DMS79 (cell line): ENCODE measurements around the gene AP1G2.
A peak's percentile ranks its signal among the peaks of the same experiment; 100 is the strongest.
"Not testable (repeated sequence)": the region's sequence is repeated elsewhere in the genome, so short reads cannot be mapped to it uniquely, and the experiment has no call there.

ENCODE experiments used
- DNase-seq: peaks from one replicate; lab custom pipeline; 2025; lab: John Stamatoyannopoulos, UW

Gene AP1G2

DNA sequence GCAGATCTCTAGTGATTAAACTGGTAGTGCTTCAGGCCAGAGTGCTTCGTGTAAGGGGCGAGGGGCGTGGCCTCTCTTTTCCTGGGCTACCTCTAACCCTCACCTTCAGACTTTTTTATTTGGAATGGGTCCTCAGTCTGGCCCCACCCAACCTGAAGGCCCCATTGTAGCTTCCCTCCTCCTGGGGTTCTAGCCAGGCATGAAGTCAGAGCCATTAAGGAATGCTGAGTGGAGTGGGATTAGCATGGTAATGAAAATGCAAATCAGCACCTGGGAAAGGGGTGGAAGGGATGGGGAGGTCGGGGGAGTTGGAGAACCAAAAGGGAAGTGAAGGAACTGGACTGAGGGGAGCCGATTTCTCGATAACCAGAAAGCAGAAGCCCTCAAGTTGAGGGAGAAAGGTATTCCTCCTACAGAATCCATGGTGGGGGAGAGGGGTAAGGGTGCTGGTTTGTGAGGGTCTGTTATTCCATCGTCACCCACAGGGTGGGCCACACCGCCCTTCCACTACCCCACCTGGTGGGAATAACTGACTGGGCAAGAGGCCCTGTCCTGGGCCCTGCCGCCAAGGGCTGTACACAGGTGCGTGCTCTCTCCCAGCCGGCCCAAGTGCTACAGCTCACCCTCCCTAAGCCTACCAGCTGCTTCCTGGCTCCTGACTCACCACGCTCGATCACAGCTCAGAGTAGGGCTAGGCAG, 30.1 kb downstream of the AP1G2 start:
- DNase-seq = no peak

DNA sequence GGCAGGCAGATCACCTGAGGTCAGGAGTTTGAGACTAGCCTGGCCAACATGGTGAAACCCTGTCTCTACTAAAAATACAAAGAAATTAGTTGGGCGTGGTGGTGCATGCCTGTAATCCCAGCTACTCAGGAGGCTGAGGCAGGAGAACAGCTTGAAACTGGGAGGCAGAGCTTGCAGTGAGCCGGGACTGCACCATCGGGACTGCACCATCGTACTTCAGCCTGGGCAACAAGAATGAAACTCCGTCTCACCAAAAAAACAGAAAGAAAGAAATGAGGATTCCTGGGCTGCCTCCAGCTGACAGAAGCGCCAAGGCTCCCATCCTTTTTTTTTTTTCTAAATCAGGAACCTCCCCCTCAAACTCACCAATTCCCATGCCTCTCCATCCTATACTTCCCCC, 30.7 kb downstream of the AP1G2 start:
- DNase-seq = not testable (repeated sequence)

DNA sequence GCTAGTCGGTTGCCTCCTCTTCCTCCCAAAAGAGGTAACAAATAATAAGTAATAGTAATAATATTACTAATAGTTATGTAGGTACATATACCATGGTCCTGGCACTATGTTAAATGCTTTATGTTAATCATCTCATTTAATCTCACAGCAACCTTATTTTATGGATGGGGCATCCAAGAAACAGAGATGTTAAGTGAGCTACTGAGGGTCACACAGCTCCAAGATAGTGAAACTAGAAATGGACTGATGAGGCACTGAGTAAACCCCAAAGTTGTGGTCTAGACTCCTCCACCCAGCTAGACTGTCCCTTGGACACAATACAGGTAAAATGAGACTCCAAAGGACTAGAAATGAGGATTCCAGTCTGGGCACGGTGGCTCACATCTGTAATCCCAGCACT, 31.1 kb downstream of the AP1G2 start:
- no peak for DNase-seq

DNA sequence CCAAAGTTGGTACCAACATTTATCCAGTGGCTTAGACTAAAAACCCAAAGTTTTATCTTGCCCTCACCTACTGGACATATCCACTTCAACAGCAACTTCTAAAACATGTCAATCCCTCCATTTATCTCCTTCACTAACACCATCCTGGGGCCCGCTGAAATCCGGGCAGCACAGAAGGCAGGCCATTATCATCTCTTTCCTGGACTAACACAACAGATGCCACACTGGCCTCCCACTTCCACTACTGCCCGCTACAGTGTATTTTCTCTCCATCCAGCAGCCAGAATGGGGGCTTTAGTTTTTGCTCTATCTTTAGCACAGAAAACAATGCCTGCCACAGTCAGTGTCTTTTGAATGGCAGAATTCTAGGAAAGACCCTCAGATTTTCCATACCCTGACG, 31.6 kb downstream of the AP1G2 start:
- DNase-seq = no peak

DNA sequence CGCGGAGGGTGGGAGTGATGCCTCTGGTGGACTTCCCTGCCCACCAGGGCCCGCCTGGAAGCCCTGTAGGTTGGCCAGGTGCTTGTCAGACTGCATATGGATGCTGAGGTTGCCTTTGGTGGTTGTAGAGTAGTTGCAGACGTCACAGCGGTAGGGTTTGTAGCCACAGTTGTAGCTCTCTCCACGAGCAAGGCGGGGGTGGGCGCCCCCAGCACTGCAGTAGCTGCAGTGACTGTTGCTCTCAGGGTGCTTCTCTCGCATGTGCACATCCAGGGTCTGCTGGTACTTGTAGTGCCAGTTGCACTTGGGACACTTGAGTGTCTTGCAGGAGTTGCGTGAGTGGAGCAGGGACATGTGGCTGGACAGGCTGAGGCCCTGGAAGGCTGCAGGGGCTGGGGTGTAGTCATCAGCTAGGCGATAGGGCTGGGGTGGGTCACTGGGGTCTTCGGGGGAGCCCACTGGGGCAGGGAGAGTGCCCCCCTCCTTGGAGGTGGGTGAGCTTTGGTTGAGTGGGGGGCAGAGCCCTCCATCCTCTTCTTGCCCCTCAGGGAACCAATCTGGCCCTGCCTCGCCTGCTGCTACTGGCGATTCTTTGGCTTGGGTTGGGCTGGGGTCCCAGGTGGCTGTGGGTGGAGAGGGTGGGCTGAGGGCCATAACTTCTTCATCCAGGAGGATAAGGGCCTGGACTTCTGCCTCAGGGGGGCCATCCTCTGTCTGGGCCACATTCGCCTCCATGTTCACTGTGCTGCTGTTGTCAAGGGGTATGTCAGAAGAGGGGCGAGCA, 33.7 kb downstream of the AP1G2 start:
- no peak for DNase-seq

DNA sequence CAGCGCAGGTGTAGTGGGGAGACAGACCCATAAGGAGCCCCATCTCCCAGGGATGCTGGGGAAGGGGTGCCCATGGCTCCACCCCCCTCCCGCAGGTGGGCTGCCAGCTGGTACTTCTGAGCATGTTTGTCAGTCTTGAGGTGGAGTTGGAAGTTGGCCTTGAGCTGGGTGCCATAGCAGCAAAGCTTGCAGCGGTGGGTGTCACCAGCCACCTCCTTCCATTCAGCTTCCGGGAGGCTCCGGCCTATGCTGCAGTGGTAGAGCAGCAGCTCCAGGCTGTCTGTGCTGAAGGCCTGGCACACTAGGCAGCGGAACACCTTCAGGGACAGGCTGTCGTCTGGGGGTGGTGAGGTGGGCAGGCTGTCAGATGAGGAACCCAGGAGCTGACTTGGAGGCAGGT, 34.9 kb downstream of the AP1G2 start:
- DNase-seq = no peak

DNA sequence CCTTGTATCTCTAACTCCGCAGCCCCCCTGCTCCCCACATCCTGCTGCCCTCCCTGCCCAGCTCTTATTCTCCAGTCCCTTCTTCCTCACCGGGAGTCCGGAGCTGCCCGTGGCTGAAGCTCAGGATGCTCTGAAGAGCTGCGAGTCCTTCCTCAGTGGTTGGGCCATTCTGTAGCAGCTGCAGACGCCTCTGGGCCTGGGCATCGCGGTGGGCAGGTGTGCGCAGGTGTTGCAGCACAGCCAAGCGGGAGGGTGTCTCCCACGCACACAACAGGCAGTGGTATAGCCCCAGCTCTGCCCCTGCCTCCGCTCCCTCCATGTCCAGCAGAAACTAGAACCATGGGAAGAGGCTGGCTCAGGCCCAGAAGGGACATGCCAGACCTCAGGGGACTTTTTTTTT, 36.2 kb downstream of the AP1G2 start:
- no peak for DNase-seq

DNA sequence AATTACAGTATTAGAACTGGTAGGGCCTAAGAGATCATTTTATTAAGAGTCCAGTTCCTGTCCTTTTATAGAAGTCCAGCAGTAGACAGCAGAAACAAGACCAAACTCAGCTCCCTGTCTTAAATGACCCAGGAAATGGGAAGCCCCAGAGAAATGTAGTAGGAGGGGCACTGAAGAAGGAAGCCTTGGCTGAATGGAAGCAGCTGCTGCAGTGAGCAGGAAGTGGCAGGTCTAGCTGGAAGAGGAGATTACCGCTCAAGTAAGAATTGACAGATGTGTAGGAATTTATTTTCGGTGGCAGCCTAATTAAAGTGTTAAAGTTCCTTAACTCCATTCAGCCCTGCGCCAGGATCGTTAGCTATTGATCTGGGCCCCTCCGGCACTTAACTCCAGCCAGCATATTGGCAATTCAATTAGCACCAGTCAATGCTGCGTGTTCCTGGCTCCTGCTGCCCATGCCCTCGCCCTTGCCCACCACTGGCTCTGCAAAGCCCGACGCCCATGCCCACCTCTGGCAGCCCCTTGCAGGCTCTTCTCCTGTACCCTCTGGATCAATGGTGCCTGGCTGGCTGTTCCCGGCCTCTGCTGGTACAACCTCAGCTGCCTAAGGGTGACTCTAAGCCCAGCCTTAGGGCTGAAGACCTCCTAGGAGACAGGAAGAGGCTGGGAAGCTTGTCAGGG, 37.1 kb downstream of the AP1G2 start:
- no peak for DNase-seq

DNA sequence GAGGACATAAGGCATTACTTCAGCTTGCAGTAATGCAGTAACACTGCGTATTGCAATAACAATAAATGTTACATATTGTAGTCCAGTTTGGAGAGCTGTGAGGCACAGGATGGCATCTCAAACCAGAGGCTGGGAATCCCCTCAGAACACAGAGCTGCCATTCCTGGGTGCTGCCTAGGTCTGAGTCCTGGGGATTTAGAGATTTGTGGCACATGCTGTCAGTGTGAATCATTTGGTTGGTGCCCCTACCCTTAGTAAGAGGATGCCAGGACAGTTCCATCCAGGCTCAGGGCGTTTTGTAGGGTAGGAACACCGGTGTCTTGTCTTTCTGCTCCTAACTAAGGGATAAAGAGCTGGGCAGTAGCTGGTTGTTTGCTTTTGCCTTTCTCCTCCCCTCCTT, 38.6 kb downstream of the AP1G2 start:
- no peak for DNase-seq

DNA sequence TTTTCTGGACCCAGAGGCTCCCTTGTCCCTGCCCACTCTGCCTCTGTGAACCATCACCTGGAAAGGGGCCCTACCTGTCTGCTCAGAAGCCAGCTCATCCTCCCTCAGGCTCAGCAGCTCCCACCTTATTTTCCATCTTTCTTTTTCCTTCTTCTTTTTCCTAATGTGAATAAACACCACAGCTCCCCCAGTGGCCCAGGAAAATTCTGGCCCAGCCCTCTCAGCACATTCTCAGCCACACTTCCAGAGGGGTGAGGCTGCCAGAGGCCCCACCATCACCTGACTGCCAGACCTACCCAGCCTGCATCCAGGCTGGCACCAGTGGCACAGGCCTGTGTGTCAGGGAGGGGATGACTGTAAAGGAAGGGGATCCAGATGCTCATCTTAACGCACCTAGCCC, 39.0 kb downstream of the AP1G2 start:
- no peak for DNase-seq

DNA sequence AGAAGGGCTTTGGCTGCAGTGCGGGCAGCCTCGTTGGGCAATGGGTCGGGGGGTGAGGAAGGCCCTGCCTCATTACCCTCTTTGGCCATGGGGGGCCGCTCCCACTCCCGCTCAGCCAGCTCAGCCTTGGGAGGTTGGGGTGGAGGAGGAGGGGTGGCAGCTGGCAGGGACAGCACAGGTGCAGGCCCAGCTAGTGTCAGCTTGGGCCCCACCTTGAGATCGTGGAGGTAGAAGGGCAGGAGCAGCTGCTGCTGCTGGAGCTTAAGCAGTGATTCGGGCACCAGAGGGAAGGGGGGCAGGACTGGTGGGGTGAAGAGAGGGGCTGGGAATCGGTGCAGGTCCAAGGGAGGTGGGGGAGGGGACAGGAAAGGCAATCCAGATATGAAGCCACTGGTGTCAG, 42.0 kb downstream of the AP1G2 start:
- DNase-seq = no peak

DNA sequence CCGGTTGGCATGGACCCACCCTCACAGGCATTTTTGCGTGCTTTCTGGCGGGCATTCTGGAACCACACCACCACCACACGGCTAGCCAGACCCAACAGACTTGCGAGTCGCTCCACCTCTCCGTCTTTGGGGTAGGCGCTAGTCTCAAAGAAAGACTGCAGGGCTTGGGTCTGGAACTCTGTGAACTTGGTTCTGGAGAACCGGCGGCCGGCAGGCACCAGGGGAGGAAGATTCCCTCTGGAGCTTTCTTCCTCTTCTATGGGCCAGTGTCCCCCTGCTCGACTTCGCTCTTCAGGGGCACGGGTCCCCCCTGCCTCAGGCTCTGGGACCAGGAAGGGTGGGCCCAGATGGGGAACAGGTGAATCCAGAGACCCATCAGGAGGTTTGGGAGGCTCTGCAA, 42.6 kb downstream of the AP1G2 start:
- DNase-seq = no peak

DNA sequence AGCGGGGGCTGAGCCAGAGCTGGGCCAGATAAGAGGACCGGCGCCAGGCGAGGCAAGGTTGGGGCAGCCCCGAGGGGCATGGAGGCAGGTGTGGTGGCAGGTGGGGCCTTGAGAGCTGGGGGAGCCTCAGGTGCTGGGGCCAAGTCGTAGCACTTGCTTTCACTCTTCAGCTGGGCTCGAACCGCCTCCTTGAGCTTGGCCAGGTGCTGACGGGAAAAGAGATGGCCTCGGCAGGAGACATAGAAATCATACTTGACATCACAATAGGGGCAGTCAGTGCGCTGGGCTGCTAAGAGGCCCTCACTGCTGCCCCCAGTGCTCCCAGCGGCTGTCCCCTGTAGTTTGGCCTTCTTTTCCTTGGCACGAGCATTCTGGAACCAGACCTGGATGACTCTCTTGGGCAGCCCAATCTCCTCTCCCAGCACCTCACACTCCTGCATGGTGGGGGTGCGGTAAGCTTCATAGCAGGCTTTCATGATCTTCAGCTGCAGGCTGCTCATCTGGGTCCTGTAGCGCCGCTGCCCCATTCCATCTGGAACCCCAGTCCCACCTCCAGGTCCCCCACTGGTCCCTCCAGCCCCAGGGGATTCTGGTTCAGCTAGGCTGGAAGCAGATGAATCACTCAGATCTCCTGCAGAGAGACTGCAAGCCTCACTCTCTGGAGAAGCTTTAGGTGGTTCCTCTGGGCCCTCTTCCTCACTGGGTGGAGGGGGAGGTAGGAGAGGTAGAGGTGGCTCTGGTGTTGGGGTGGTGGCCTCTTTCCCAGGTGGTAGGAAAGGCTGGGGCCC, 44.2 kb downstream of the AP1G2 start:
- DNase-seq = peak; percentile 33

DNA sequence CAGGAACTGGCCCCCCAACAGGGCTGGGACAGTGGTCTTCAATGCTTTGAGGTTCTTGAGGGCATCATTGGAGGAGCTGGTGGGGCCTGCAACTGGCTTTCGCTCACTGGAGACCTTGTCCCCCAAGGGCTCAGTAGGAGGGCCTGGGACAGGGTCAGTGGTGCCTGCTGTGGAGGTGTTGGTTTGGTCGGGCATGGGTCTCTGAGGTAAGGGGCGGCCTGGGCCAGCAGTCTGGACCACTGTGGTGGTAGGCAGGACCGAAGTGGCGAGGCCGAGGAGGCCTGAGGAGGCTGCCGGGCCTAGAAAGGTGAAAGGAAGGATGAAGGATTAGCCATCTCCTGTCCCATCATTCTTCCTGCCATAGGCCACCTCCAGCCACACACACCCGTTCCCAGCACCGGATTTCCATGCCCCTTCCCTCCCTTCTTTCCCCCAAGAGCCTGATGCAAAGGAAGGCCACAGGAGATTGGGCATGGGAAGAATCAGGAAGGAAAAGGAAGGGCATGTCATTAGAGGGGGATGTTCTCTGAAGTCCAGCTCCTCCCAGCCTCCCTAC, 44.9 kb downstream of the AP1G2 start:
- DNase-seq = no peak

DNA sequence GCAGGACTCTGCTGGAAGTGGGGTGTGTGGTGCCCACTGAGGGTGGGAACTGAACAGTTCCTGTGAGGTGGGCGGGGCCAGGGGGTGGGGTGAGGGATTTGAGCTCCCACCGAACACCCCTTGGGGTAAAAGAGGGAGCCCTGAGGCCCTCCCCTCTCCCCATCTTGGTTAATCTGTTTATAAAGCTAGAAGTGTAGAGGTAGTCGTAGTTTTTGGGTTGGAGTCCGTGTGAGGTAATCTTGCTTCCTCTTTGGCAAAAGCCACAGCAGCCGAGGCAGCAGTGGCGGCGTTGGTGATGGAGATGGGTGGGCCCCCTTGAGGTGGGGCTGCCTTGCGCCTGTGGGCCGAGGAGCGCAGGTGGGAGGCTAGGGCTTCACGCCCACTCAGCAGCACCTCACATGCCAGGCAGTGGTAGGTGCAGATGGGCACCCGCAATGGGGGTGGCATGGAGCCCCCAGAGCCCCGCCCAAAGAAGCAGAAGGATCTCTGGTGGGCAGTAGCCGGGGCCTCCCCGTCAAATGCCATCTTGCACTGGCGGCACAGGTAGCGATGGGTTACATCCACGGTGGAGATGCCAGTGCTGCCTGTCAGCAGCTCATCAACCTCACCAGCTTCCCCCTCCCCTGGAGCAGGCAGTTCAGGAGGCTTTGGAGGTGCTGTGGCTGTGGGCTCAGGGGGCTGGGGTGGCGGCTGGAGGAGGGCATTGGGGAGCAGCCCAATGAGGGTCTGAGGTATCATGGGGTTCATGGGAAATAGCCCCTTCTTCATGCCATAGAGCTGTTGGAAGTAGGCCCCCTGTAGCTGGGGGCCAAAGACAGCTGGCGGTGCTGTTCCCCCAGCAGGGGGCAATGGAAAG, 45.6 kb downstream of the AP1G2 start:
- DNase-seq = no peak

DNA sequence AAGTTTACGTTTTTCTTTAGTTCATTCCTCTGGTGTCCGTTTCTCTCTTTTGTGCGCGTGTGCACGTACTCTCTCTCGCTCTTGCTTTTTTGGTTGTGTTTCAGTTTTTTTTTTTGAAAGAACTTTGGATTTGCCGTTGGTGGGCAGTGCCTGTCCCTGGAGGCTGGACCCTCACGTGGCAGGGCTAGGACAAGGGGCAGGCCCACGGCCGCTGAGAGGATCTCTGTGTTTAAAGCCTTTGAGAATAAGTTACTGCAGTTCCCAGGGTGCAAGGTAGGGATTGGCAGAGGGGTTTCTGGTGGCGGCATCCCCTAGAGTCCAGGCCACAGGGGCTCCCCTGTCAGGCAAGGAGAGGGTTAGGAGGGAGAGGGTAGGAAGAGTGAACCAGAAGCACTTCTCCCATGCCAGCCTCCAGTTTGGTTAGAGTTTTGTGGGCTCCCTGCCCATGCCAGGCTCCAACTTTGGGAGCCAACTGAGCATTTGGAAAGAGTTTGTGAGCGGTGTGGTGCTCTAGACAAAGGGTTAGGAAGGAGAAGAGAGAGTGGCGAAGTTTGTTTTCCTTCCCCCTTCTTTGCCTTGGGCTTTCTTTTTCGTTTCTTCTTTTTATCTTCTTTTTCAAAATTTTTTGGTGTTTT, 46.6 kb downstream of the AP1G2 start:
- no peak for DNase-seq

DNA sequence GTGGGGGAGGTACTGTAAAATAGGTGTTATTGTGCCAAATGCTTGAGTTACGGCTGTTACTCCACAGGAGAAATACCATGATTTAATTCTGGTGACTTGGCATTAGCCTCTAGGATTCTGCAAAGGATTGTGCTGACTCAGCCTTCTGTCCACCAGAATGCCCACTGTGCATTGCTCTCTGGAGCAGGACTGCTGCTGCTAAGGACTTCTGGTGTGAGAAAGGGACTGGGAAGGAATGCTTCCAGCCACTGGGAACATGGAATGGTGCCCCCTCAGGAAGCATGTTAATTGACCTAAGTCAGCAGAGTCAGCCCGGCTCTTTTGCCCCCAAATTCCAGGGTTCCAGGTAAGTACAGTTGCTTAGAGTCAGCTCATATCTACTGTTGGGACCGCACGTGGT, 48.9 kb downstream of the AP1G2 start:
- DNase-seq = no peak

DNA sequence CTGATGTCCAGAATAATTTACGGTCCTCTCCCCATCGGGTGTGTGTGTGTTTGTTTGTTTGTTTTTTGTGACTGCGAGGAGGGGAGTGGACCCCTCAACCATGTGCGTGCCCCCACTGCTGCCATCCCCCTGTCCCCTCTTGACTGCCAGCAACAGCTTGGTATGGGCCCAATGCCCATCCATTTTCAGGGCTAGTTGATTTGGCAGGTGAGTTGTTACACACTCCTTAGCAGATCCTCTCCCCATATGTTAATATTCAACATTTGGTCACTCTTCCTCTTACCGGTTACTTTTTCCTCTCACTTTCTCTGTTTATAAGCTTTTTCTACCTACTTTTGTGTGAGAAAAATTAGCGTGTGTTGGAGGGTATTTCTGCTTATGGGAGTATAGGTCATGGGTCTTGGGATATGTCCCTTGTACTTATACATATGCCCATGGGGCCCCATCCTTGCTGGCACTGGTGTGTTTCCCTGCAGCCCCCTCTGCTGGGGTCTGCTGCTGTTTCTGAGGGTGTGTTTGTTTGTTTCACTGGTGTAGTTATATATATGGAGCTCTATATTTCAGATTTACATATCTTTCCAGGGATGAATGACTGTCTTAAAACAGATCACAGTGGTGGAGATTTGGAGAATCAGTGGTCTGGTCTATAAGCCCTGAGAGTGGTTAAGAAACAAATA, 49.8 kb downstream of the AP1G2 start:
- DNase-seq = no peak

DNA sequence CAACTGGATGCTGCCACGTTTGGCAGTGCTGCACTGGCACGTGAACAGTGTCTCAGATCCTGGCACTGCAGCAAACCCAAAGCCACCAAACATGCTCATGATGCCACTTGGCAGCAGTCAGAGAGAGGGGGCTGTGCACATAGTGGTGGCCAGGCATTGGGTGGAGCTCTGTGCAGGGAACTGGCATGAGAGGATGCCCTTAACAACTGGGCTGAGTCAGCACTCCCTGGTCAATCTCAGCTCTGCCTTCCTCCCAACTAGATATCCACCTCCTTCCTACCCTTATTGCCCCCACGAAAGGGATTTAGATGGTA, 53.0 kb downstream of the AP1G2 start:
- peak; percentile 95 for DNase-seq
